Measurements from ENCODE around the gene IP6K3.

Gene IP6K3

GRCh38 chr6:33702345-33702977, 44.2 kb downstream of the IP6K3 start:
- peak; percentile 25 to 63 for DNase-seq

- DNase-seq: peak; percentile 50
These were observed 46.2 kb downstream of the IP6K3 start for GRCh38 chr6:33700391-33701050.

GRCh38 chr6:33699739-33700138, 47.0 kb downstream of the IP6K3 start:
- DNase-seq: no peak

GRCh38 chr6:33699131-33699530, 47.6 kb downstream of the IP6K3 start:
- no peak for DNase-seq

GRCh38 chr6:33698494-33698893, 48.2 kb downstream of the IP6K3 start:
- no peak for DNase-seq

GRCh38 chr6:33697845-33698244, 48.9 kb downstream of the IP6K3 start:
- DNase-seq: no peak

- no peak for DNase-seq
These were observed 49.9 kb downstream of the IP6K3 start for GRCh38 chr6:33696548-33697518.

GRCh38 chr6:33696076-33696475, 50.6 kb downstream of the IP6K3 start:
- DNase-seq: no peak

- DNase-seq: no peak
These were observed 51.2 kb downstream of the IP6K3 start for GRCh38 chr6:33695451-33695887.

- DNase-seq: no peak
These were observed 51.7 kb downstream of the IP6K3 start for GRCh38 chr6:33694977-33695376.

- DNase-seq: no peak
These were observed 52.2 kb downstream of the IP6K3 start for GRCh38 chr6:33694401-33694931.

- no peak for DNase-seq
These were observed 53.3 kb downstream of the IP6K3 start for GRCh38 chr6:33693186-33694105.

GRCh38 chr6:33692760-33693158, 53.9 kb downstream of the IP6K3 start:
- peak; percentile 38 to 59 for DNase-seq

- no peak for DNase-seq
These were observed 54.5 kb downstream of the IP6K3 start for GRCh38 chr6:33692078-33692759.

GRCh38 chr6:33691456-33692077, 55.1 kb downstream of the IP6K3 start:
- no peak for DNase-seq

- no peak for DNase-seq
These were observed 55.9 kb downstream of the IP6K3 start for GRCh38 chr6:33690766-33691165.

GRCh38 chr6:33689879-33690278, 56.8 kb downstream of the IP6K3 start:
- no peak for DNase-seq

GRCh38 chr6:33689148-33689494, 57.6 kb downstream of the IP6K3 start:
- no peak for DNase-seq

- no peak for DNase-seq
These were observed 58.1 kb downstream of the IP6K3 start for GRCh38 chr6:33688451-33689147.

GRCh38 chr6:33688006-33688405, 58.7 kb downstream of the IP6K3 start:
- no peak for DNase-seq
